Astrocyte of the cerebellum (primary cell): ENCODE results near the gene PPP2R5B.

Source experiments
- DNase-seq: peaks from one replicate; pipeline ENCODE4 v3.0.0-alpha.2; 2011; ENCODE audit warnings: low read depth
- H3K4me3 ChIP-seq: 2 replicates; pipeline ENCODE4 v1.5.1; 2011; ENCODE audit warnings: mild to moderate bottlenecking, low read depth, low read length, moderate library complexity
- CTCF ChIP-seq: IDR thresholded peaks from 2 replicates; pipeline ENCODE4 v1.5.1; 2012; ENCODE audit warnings: low read length, low read depth, moderate library complexity, mild to moderate bottlenecking; ENCODE audit errors: missing control alignments
- in situ Hi-C: cut with HindIII; loops from 2 replicates; pipeline ENCODE4 v1.10.0; 2017; ENCODE audit warnings: low sequenced_read_pairs

The PPP2R5B gene

GRCh38 chr11:64947208-64947814 lies 22.8 kb downstream of the PPP2R5B start:
- in situ Hi-C loops, result no loop called here
- no peak for DNase-seq
- H3K4me3 ChIP-seq, result no peak overlapping the region
- TF ChIP-seq CTCF, result no peak

- DNase-seq, result no peak
- in situ Hi-C loops, result no loop called here
- no peak for TF ChIP-seq CTCF
- H3K4me3 ChIP-seq, result no peak overlapping the region
Measured at GRCh38 chr11:64951529-64951928, 27.0 kb downstream of the PPP2R5B start.

- in situ Hi-C loops, result no loop called here
- DNase-seq, result no peak
- no peak for TF ChIP-seq CTCF
- no peak overlapping the region for H3K4me3 ChIP-seq
Measured at GRCh38 chr11:64954201-64954600, 29.7 kb downstream of the PPP2R5B start.

GRCh38 chr11:64959498-64959897 lies 35.0 kb downstream of the PPP2R5B start:
- no peak for TF ChIP-seq CTCF
- in situ Hi-C loops, result no loop called here
- no peak overlapping the region for H3K4me3 ChIP-seq
- DNase-seq, result no peak

- no peak for DNase-seq
- in situ Hi-C loops, result no loop called here
- H3K4me3 ChIP-seq, result no peak overlapping the region
- TF ChIP-seq CTCF, result no peak
Measured at GRCh38 chr11:64960719-64961118, 36.2 kb downstream of the PPP2R5B start.

- no peak for DNase-seq
- TF ChIP-seq CTCF, result no peak
- in situ Hi-C loops, result no loop called here
- no peak overlapping the region for H3K4me3 ChIP-seq
Measured at GRCh38 chr11:64963072-64963631, 38.7 kb downstream of the PPP2R5B start.

GRCh38 chr11:64967375-64967774 lies 42.9 kb downstream of the PPP2R5B start:
- TF ChIP-seq CTCF, result no peak
- in situ Hi-C loops, result no loop called here
- no peak overlapping the region for H3K4me3 ChIP-seq
- no peak for DNase-seq
